Hippocampal formation (tissue), 2 donors: ENCODE measurements around the gene ZNF438.
A peak's percentile ranks its signal among the peaks of the same experiment; 100 is the strongest.

Source experiments
- DNase-seq, 2 donors: peaks; one replicate each; lab custom pipeline; 2025; lab: John Stamatoyannopoulos, UW

The ZNF438 gene

DNA sequence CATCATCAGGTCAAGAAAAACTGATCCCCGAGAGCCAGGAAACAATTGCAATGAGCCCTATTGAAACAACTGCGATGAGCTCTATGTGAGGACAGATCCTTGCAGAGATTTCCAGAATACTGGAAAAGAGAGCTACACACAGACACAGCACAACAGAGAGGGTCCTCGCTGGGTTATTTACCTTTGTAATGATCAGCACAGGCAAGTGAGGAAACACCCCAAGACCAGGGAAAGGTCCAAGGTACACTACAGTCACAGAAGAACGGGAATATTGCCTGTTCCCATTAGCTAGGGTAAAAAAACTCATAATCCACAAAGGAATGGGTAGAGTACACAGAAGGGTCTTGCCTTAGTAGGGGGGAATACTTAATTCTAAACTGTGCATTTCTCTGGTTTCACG, 152.7 kb downstream of the ZNF438 start:
- no peak for DNase-seq

DNA sequence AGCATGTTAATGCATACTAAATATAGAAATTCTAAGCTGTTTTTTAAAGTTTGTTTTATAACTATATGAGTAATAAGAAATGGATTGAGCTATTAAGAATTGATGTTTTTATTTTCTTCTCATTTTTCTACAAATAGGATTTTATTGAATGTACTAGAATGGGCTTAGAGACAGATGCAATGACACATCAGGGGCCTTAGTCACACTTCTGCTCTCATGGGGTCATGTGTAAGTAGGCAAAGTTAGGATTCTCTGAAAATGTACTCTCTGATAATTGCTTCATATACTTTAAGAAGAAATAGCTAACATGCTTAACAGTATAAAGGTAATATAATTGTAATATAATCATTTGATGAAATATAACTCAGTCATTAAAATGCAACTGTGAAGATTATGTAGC, 154.6 kb downstream of the ZNF438 start:
- DNase-seq, result no peak

DNA sequence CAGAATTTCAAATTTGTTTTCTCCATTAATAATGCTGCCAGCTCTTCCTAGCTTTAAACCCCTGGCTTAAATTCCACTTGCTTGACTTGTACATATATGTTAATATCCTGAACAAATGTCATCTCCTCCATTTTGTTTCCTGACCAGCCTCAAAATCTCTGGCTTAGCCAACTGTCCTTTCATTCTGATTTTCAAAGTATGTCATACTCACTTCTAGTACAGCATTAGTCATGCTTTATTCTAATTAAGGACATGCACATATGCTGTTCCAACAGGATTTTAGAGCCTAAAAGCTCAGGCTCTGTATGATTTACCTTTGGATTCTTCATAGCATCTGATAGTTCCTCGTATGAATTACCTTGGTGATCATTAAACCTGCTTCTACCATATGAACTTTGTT, 158.3 kb downstream of the ZNF438 start:
- no peak for DNase-seq

DNA sequence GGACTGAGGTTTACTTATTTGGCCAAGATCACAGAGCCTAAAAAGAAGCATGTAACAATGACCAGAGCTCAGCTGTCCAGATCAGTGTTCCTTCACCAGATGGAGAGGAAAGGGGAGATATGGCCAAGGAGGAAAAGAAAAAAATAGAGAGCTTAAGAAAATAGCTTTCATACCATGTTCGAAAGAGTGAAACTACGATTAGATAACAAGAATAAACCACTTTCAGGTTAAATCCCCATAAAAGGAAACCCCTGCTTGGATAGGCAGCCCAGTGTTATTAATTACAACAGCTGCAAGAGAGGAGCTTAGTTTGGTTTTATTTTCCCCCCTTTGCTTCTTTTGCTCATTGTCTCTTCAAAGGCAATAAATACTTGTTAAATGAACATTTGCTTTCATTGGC, 160.8 kb downstream of the ZNF438 start:
- no peak for DNase-seq

DNA sequence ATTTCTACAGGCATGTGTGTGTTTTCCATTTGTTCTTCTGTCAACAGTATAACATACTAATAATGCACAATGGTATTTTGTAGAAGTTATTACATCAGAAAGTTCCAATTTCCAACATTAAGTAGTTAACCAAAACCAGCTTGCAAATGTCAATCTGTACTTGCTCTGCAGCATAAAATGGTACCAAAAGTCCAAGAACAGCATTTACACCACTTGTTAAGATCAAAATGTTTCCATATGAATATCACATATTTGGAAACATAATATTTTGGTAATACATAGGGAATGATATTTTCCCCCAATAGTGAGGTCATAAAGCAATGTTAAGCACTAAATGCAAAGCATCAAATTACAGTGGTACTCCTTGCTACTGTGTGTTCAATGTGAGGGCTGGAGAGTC, 162.1 kb downstream of the ZNF438 start:
- no peak for DNase-seq

DNA sequence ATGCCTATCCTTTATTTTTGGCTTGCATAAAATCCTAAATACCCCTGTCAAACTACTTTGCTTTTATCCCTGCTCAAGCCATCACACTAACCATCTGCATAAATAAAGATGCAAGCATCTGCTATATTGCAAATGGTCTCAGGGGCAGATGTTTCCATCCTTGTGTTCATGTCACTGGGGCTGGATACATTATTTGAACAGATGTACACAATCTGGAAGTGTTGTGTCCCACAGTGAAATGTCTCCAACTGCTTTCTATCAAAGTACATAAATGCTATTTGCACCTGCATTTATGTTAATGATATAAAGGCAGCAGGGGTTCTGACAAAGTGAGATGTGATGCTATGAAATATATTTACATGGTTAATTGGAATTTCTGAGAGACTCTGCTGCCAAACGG, 163.1 kb downstream of the ZNF438 start:
- no peak for DNase-seq

DNA sequence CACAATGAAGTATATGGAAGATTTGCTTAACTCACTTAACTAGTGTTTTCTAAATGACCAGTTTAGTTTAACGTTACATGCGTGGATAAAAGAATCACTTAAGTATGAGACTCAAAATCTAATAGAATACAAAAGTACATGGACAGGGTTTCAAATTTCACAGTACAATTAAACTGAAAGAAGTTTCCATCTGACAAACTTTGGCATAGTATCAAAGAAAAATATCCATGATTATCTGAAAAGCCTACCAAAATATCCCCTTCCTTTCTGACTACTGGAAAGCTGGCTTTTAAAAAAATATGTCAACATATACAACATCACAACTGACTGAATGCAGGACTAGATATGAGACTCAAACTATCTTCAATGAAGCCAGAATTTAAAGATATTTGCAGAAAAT, 164.8 kb downstream of the ZNF438 start:
- DNase-seq, result no peak

DNA sequence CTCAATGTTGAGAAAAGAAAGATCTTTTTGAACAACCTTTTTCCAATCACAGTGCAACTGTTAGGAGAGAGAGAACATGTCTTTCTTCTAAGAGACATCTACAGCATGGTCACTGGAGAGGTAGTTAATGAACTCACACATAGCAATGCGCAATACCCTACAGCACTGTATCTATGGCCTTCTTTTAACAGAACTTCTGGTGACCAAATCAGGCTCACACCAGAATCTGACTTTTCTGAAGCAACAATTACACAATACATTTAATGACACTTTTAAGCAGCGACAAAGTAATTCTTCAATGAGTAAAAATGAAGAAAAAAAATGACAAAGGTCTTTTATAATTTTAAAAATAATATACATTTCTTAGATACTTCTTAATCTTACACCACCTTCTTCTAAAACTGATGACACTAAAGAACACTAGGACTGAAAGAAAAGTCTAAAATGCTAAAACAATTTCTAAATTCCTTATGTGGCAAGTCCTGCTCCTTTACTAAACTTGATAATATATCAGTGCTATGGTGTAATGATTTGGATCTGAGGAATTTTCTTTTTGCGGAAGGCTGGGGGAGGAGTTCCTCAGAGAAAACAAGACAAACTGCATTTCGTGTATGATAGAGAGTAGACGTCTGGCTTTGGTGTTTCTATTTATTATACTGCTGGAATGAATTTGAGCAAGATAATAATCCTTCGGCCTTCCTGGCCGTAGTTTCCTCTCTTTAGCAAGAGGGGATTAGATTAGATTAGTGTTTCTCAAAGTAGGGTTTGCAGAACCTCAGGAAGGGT, 166.3 kb downstream of the ZNF438 start:
- no peak for DNase-seq

DNA sequence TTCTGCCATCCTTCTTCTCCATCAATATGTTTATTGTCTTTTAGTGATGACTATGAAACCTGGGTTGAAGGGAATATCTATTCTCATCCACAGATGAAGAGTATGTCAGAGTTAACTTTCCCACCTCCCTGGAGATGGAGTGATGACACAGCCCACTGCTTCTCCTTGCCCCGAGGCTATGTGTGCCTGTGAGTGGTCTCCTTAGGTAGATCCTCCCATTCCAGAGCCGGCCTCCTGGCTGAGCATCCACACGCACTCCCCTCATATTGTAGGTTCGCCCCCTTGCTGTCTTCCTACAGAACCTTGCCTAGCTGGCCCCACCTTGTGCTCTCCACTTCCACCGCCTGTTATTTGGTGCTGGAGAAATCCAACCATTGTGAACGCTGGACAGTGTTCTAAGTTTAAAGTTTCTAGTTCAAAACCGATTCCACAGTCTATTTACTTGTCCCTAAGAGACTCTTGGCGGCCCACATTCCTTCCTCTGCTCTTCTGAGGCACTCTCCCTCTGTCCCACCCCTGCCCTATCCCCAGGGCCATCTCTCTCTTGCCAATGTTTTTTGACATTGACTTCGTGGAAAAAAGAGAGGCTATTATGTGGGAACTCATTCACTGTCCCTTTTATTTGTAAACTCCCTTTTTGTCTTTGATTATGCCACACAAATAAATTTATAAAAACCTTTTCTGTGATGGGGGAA, 168.0 kb downstream of the ZNF438 start:
- DNase-seq, result no peak

DNA sequence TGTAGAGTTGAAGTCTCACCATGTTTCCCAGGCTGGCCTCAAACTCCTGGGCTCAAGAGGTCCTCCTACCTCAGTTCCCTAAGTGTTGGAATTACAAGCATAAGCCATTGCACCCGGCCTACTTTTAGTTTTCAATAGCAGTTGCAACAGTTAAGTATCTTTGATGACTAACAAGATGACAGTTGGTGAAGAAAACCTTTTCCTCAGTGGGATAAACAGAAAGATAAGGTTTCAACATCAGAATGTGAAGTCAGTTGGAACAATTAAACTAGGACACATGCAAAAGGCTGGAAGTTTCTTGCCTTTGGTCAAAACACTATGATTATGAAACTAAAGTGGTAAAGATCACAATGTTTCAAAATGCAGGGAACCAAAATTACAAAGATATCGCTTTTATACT, 169.2 kb downstream of the ZNF438 start:
- DNase-seq, result no peak

DNA sequence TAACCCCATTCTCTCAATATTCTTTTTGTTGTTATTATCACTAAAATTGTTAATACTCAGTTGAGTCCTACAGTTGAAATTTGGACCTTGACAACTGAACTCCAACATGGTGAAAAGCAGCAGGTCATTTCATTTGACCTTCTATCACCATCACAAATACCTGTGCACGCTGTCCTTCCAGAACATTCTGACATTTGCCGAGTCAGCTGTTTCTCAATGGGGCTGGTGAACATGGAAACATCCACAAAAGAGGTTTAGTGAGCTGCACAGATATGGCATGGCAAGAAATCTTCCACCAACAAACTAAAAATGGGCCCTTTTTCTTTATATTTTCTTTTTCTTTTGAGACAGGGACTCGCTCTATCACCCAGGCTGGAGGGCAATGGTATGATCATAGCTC, 169.7 kb downstream of the ZNF438 start:
- DNase-seq, result no peak

DNA sequence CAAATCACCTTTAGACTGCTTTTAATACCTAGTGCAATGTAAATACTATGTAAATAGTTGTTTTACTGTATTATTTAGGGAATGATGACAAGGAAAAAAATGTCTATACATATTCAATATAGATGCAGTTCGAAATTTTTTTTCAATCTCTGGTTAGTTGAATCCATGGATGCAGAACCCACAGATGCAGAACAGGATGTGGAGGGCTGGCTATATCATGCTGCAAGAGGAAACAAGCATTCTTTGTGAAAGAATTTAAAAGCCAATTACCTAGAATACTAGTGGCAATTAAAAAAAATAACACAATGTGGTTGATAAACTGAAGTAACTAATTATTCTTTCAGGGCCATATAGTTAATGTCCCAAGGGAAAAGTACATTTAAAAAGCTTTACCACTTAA, 170.4 kb downstream of the ZNF438 start:
- no peak for DNase-seq

DNA sequence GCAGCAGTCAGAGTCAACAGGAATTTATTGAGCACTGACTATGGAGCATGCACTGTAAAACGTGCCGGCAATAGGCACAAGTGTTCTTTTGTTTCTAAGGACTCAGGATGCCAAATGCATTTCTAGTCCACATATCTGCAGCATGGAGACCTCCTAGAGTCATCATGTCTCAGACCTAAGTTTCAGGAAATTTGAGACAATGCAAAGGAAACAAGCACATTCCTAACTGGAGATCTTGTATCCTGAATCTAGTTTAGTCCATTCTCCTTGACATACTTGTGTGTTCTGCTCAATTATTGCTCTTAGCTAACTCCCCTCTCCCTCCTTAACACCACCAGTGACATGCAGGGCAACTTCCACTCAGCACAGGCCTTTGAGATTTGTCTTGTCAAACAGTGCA, 173.2 kb downstream of the ZNF438 start:
- no peak for DNase-seq

DNA sequence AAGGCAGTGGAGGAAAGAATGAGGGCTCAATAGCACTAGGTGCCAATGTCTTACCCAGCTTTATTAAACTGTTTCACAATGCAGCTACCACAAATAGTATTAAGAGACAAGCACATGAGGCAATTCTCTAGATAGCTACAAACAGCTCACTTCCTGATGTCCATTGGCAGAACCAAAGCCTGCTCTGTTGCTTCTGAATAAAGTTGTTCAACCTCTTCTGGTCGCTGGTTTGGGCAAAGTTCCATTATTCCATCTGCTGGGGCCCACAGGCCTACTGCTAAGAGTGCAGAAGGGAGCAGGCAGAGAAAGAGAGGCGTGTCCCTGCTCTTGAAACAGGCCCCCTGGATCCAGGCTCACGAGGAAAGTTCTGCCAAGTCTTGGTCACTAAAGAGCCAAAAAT, 173.9 kb downstream of the ZNF438 start:
- DNase-seq, result peak in 1 of 2 donors; percentile 31

DNA sequence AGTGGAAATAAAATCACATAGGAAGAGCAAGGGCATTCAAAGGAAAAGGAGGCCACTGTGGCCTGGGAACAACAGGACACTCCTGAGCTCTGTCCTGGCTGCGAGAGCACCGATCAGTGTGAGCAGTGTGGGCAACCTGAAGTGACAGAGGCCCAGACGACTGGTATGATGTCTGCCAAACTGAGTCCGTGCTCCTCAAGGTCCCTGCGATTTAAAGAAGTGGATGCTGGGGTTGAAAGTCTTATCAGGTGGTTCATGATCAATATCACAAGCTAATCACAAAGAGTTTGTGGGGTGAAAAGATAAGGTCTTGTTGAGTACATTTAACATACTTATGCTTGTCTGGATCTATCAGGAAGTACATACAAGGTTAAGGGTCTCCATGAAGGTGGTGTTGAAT, 176.5 kb downstream of the ZNF438 start:
- DNase-seq, result no peak

DNA sequence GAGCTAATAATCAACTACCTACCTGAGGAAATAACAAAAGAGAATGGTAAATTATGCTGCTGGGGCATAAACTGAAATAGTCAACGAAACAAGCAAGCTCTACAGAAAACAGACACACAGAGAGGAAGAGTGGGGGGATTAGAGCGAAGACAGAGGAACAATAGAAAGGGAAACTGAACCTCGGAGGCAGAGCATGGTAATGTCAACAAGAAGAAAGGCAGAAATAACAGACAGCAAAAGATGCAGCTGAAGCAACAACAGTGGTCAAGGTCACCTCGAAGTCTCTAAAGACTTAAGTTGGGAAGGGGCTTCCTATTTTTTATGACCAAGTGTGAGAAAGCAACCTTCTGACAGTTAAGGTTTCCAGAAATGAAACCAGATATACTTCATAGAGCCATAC, 177.0 kb downstream of the ZNF438 start:
- no peak for DNase-seq

DNA sequence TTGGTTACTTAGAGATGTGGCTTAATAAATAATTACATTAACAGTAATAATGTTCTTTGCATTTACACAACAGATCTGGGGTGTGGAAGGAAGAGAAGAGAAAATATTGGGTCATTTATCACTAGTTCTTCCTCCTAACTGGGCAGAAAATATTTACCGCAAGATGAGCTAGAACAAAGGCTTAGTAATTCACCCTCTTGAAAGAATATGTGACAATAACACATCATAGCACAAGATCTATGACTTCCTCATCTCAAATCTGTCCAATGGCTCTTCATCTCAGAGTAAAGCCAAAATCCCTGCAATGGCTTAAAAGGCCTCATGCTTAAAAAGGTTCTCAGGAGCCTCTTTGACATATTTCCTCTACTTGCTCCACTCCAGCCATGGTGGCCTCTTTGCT, 178.6 kb downstream of the ZNF438 start:
- DNase-seq, result no peak

DNA sequence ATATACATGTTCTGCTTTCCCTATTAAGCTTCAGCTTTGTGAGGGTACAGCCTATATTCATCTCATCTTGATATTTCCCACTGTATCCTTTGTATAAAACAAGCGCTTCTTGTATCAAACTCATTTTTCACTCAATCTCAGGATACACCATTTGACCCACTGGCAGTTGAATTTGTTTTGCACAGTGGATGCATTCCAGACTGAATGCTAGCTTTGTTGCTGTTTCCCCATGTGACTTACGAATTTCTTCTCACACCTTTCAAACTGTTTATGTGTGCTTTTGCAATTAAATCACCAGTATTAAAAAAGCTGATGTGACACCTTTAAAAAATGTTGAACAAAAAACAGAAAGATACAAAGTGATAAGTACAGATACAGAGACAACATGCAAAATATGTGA, 180.9 kb downstream of the ZNF438 start:
- DNase-seq, result no peak

DNA sequence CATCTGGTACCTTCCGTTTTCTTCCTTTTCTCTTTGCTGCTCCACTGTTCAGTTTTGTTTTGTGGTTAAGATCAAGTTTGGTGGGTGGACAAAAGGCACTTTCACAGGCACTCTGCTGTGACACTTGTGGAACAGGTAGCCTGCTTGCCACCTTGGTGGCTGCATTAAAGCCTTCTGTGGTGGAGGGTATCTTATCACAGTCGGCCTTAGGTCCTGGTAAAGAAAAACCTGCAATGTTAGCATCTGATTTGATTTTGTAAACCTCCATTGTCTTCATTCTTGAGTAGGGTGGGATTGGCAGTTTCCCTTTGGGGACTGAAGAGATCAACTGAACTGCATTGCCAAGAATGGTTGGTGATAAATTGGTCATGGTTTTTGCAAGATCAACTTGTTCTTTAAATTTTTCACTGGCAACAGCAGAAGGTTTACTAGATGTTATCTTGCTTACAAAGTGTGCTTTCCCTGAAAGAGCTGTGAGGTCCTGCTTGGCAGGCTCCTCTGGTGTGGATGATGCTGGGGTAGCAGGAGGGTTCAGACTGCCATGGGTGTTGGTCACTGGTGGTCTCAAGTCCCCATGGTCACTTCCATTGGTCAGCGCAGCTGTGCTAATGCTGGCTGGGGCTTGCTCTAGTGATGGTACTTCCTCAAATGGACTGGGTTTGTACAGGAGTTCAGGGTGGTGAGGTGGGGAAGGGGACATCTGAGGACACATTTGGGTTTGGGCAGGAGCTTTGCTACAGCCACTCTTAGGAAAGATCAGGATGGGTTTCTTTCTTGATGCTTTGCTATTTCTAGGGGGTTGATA, 182.2 kb downstream of the ZNF438 start:
- no peak for DNase-seq

DNA sequence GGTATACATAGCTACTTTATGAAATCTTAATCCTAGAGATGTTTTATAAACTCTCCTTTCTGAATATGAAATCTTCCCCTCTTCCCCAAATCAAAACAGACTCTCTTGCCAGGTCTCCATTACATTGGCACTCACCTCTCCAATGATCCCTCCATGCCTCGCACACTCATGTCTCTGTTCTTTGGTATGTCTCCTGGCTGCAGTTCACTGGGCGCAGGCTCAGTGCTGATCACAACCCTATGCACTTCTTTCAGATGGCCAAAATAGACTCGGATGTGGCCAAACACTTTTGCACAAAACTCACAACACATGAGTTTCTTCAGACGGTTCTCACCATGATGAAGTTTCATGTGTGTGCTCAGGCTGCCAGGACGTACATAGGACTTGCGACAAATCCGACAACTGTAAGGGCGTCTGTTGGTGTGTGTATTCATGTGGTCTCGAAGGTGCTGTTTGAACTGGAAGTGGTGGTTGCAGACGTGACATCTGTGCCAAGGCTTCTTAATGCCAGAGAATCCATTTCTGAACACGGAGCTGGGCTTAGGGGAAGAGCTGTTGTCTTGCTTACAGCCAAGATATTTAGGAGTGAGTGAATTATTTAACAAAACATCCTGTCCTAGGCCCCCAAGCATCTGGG, 183.2 kb downstream of the ZNF438 start:
- no peak for DNase-seq

DNA sequence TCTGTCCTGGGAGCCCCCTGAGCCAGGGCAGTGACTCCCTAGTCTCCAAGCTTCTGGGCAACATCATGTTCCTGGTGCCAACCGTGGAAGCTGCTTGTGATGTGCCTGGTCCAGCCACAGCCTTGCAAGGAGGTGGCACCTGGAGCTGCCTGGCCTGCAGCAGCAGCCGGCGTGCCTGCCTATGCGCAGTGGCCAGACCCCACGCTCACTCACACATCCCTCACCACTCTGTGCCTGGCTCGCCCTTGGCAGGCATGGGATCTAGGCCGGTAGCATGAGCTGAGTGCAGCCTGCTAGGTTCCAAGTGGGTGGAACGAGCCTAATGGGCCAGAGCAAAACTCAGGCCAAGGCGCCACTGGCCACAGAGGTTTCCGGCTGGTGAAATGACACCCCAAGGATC, 184.0 kb downstream of the ZNF438 start:
- no peak for DNase-seq

DNA sequence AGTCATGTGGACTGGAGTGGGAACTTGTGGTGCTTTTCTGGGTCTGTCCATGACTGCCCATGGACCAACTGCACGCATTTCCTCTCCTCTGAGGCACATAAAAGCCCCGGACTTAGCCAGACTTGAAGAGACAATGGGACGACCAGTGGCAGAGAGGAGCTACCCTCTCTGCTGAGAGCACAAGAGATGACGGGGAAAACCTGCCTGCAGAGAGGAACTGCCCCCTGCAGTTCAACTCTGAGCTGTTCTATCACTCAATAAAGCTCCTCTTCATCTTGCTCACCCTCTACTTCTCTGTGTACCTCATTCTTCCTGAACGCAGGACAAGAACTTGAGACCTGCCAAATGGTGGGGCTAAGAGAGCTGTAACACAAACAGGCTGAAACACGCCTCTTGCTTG, 184.5 kb downstream of the ZNF438 start:
- no peak for DNase-seq
